Smooth muscle cell (in vitro differentiated cells): ENCODE results near the gene PIAS4. TPM values are rescaled to one million over a fixed set of nuclear protein-coding genes. Genes with fewer than 3 reads are reported as not detected.

Source experiments
- DNase-seq: peaks from one replicate; lab custom pipeline; 2025; ENCODE audit not compliant: unreplicated experiment; lab: John Stamatoyannopoulos, UW
- H2AFZ ChIP-seq: fragments of 200-600 bp; sonication (generic); 2 replicates; pipeline ENCODE4 v1.6.0; 2016; ENCODE audit warnings: antibody characterized with exemption, low read depth, mild to moderate bottlenecking
- H3F3A ChIP-seq: fragments of 200-600 bp; sonication (generic); 2 replicates; pipeline ENCODE4 v1.6.0; 2017; ENCODE audit warnings: antibody characterized with exemption, low read depth
- H3K27ac ChIP-seq: fragments of 200-600 bp; sonication (generic); 2 replicates; pipeline ENCODE4 v1.5.1; 2016; ENCODE audit warnings: low read depth, mild to moderate bottlenecking
- H3K27me3 ChIP-seq: fragments of 200-600 bp; sonication (generic); 2 replicates; pipeline ENCODE4 v1.6.1; 2016; ENCODE audit warnings: low read depth, mild to moderate bottlenecking
- H3K36me3 ChIP-seq: fragments of 200-600 bp; sonication (generic); 2 replicates; pipeline ENCODE4 v1.5.1; 2016; ENCODE audit warnings: low read depth
- H3K4me1 ChIP-seq: fragments of 200-600 bp; sonication (generic); 2 replicates; pipeline ENCODE4 v1.5.1; 2016; ENCODE audit warnings: low read depth
- H3K4me2 ChIP-seq: fragments of 200-600 bp; sonication (generic); 2 replicates; pipeline ENCODE4 v1.6.0; 2016; ENCODE audit warnings: mild to moderate bottlenecking
- H3K4me3 ChIP-seq: fragments of 200-600 bp; sonication (generic); 2 replicates; pipeline ENCODE4 v1.5.1; 2016; ENCODE audit warnings: mild to moderate bottlenecking
- H3K79me2 ChIP-seq: fragments of 200-600 bp; sonication (generic); 2 replicates; pipeline ENCODE4 v1.6.0; 2016; ENCODE audit warnings: low read depth, mild to moderate bottlenecking
- H3K9ac ChIP-seq: fragments of 200-600 bp; sonication (generic); 2 replicates; pipeline ENCODE4 v1.6.0; 2016; ENCODE audit warnings: low read depth
- H3K9me3 ChIP-seq: fragments of 200-600 bp; sonication (generic); replicated peaks from 2 replicates; pipeline ENCODE4 v1.5.1; 2016; ENCODE audit warnings: low read depth
- H4K20me1 ChIP-seq: fragments of 200-600 bp; sonication (generic); 2 replicates; pipeline ENCODE4 v1.6.0; 2016; ENCODE audit warnings: low read depth
- CTCF ChIP-seq: fragments of 200-600 bp; sonication (generic); IDR thresholded peaks from 2 replicates; pipeline ENCODE4 v1.5.1; 2017; ENCODE audit warnings: borderline replicate concordance, mild to moderate bottlenecking, antibody characterized with exemption; ENCODE audit not compliant: insufficient read depth, poor library complexity, severe bottlenecking
- WGBS: methylation state at CpG from one replicate; pipeline ENCODE4 v1.1.7; 2016; ENCODE audit warnings: low lambda C conversion rate; 5-methylcytosine and 5-hydroxymethylcytosine counted together
- polyA plus RNA-seq: library from polyadenylated mRNA; unstranded; fragments of >200 nt; fragmentation: Nextera tagmentation; extraction: Ambion mirVana; gene quantifications from 2 replicates; pipeline ENCODE4 v1.2.1, GENCODE V29; 2016
- total RNA-seq: library from RNA; depleted of rRNA; stranded (reverse); fragments of >200 nt; gene quantifications from 2 replicates; pipeline ENCODE4 v1.2.3, GENCODE V29; 2014

Gene PIAS4
- total and polyA plus RNA-seq, 2 experiments from 2014 or later, result 8.1 to 17.3 TPM

- Histone ChIP-seq H3F3A (no peaks in the 10 kb centered on the region), H4K20me1 (peaks cover 95% of the 10 kb centered on the region), H3K36me3 (no peaks in the 10 kb centered on the region), H3K4me1 (no peaks in the 10 kb centered on the region), H3K27me3 (no peaks in the 10 kb centered on the region), H3K79me2 (peaks cover 90% of the 10 kb centered on the region), H3K9ac (no peak overlapping the region), H2AFZ (no peak overlapping the region), H3K4me2 (no peak overlapping the region), H3K4me3 (no peak overlapping the region), H3K9me3 (no peaks in the 10 kb centered on the region), H3K27ac (no peak overlapping the region)
- WGBS, result 96% methylated on average over 18 of the region's 33 CpGs
- DNase-seq, result no peak
- no peak for TF ChIP-seq CTCF
Measured at GRCh38 chr19:4046946-4047683, 39.6 kb downstream of the PIAS4 start.

- Histone ChIP-seq H3F3A (peaks cover 5% of the 10 kb centered on the region), H3K36me3 (no peaks in the 10 kb centered on the region), H3K4me3 (no peak overlapping the region), H3K79me2 (peaks cover 87% of the 10 kb centered on the region), H3K9ac (no peak overlapping the region), H4K20me1 (peaks cover 96% of the 10 kb centered on the region), H3K4me1 (no peaks in the 10 kb centered on the region), H3K9me3 (no peaks in the 10 kb centered on the region), H3K4me2 (no peak overlapping the region), H3K27ac (no peak overlapping the region), H3K27me3 (no peaks in the 10 kb centered on the region), H2AFZ (no peak overlapping the region)
- TF ChIP-seq CTCF, result no peak
- 94% methylated on average over 14 of the region's 15 CpGs for WGBS
- DNase-seq, result no peak
Measured at GRCh38 chr19:4049432-4049831, 41.9 kb downstream of the PIAS4 start.

GRCh38 chr19:4051175-4052101 lies 43.9 kb downstream of the PIAS4 start:
- H3K9ac ChIP-seq, result peak overlapping the region; percentile 74
- no peaks in the 10 kb centered on the region for H3K27me3 ChIP-seq
- no peak for TF ChIP-seq CTCF
- H3K4me2 ChIP-seq, result peak overlapping the region; percentile 58
- no peaks in the 10 kb centered on the region for H3K36me3 ChIP-seq
- no peaks in the 10 kb centered on the region for H3K4me1 ChIP-seq
- H4K20me1 ChIP-seq, result peaks cover 94% of the 10 kb centered on the region
- peak overlapping the region; percentile 95 for H3K27ac ChIP-seq
- WGBS, result 64% methylated on average over 13 of the region's 15 CpGs
- DNase-seq, result no peak
- H3F3A ChIP-seq, result peaks cover 5% of the 10 kb centered on the region
- no peaks in the 10 kb centered on the region for H3K9me3 ChIP-seq
- H3K4me3 ChIP-seq, result no peak overlapping the region
- no peak overlapping the region for H2AFZ ChIP-seq
- H3K79me2 ChIP-seq, result peaks cover 87% of the 10 kb centered on the region
